Osteocyte (in vitro differentiated cells): ENCODE measurements around the gene SLC51A. TPM values are rescaled to one million over a fixed set of nuclear protein-coding genes. Genes with fewer than 3 reads are reported as not detected.
"Not testable (repeated sequence)": the region's sequence is repeated elsewhere in the genome, so short reads cannot be mapped to it uniquely, and the experiment has no call there.

Experiments
- DNase-seq: peaks from one replicate; pipeline ENCODE4 v3.0.0; 2021; ENCODE audit warnings: mixed read lengths; ENCODE audit not compliant: unreplicated experiment; ENCODE audit errors: extremely low spot score
- H3K27ac Mint-ChIP-seq: one replicate; pipeline ENCODE4 v1.8.0; 2021; ENCODE audit warnings: mild to moderate bottlenecking, mixed read lengths; ENCODE audit not compliant: unreplicated experiment
- H3K27me3 Mint-ChIP-seq: one replicate; pipeline ENCODE4 v1.8.0; 2021; ENCODE audit warnings: mixed read lengths; ENCODE audit not compliant: unreplicated experiment
- H3K36me3 Mint-ChIP-seq: one replicate; pipeline ENCODE4 v1.8.0; 2021; ENCODE audit warnings: mixed read lengths; ENCODE audit not compliant: unreplicated experiment
- H3K4me1 Mint-ChIP-seq: one replicate; pipeline ENCODE4 v1.8.0; 2021; ENCODE audit warnings: mixed read lengths; ENCODE audit not compliant: unreplicated experiment
- H3K4me3 Mint-ChIP-seq: one replicate; pipeline ENCODE4 v1.8.0; 2021; ENCODE audit warnings: mild to moderate bottlenecking, moderate library complexity, mixed read lengths; ENCODE audit not compliant: unreplicated experiment
- H3K9me3 Mint-ChIP-seq: one replicate; pipeline ENCODE4 v1.8.0; 2021; ENCODE audit warnings: mixed read lengths; ENCODE audit not compliant: unreplicated experiment
- CTCF ChIP-seq: fragments of 200-600 bp; sonication (generic); IDR thresholded peaks from 2 replicates; pipeline ENCODE4 v1.5.0; 2021; ENCODE audit warnings: antibody characterized with exemption, mild to moderate bottlenecking, moderate library complexity
- total RNA-seq: library from RNA; stranded (reverse); gene quantifications from 2 replicates; pipeline ENCODE4 v1.2.1, GENCODE V29; 2021

The SLC51A gene
- total RNA-seq, 1 donor from 2014 or later = not detected

GRCh38 chr3:196178993-196179379, 37.3 kb upstream of the SLC51A start:
- Mint-ChIP-seq H3K36me3 (no peaks in the 10 kb centered on the region), H3K27ac (no peak overlapping the region), H3K4me3 (no peak overlapping the region), H3K27me3 (no peaks in the 10 kb centered on the region), H3K9me3 (no peaks in the 10 kb centered on the region), H3K4me1 (no peaks in the 10 kb centered on the region)
- no peak for DNase-seq
- TF ChIP-seq CTCF = no peak

DNA sequence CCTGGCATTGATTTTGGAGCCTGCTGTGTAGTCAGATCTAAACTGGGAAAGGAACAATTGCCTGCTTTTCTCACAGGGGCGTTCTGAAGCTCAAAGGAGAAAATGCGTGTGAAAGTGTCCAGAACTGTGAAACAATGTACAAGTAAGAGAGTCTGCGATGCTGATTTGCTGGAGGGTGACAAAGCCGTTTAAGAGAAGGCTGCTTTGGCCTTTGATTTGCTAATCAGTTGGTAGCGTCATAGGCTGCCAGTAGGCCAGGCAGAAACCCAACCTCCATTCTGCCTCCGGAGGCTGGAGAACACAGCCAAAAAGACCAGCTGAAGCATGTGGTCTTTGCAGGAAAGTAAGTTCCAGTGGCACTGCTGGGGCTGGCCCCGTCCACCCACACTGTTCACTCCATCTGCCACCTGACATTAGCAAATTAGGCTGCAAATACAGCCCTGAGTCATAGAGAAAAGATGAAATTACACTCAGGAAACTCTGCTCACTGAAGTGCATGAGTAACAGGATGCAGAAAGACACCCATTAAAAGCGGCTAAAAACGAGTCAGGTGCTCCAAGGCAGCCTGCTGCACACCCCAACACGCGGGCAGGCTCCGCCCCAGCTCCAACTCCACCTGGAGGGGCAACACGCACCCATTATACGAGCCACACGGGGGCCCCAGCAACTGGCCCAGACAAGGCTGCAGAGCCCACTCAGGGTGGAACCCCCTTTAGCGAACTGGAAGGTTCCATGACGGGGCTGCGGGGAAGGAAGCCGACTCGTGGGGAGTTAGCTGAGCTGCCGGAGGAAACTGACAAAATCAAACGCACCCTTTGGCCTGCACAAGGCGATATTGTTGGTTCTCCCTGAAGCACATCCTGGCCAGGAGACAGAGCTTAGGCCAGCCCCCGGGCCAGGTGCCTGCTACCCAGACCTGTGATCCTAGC, 36.7 kb upstream of the SLC51A start:
- H3K9me3 Mint-ChIP-seq = no peaks in the 10 kb centered on the region
- no peak overlapping the region for H3K27ac Mint-ChIP-seq
- no peaks in the 10 kb centered on the region for H3K27me3 Mint-ChIP-seq
- no peak for TF ChIP-seq CTCF
- H3K4me1 Mint-ChIP-seq = no peaks in the 10 kb centered on the region
- no peaks in the 10 kb centered on the region for H3K36me3 Mint-ChIP-seq
- DNase-seq = no peak
- no peak overlapping the region for H3K4me3 Mint-ChIP-seq

DNA sequence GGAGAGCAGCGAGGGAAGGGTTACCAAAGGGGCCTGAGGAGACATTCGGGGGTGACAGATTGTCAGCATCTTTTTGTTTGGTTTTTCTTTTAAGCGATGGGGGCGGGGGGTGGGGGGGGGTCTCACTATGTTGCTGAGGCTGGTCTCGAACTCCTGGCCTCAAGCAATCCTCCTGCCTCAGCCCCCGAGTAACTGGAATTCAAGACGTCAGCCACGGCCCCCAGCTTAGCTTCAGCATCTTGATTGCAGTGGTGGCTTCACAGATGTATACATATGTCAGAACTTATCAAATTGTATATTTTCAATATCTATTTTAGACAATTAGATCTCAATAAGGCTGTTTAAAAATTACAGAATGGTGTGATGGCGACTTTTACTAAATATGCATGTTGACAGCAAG, 36.0 kb upstream of the SLC51A start:
- Mint-ChIP-seq H3K36me3 (no peaks in the 10 kb centered on the region), H3K9me3 (no peaks in the 10 kb centered on the region), H3K27ac (no peak overlapping the region), H3K27me3 (no peaks in the 10 kb centered on the region), H3K4me1 (no peaks in the 10 kb centered on the region), H3K4me3 (no peak overlapping the region)
- no peak for TF ChIP-seq CTCF
- DNase-seq = no peak

DNA sequence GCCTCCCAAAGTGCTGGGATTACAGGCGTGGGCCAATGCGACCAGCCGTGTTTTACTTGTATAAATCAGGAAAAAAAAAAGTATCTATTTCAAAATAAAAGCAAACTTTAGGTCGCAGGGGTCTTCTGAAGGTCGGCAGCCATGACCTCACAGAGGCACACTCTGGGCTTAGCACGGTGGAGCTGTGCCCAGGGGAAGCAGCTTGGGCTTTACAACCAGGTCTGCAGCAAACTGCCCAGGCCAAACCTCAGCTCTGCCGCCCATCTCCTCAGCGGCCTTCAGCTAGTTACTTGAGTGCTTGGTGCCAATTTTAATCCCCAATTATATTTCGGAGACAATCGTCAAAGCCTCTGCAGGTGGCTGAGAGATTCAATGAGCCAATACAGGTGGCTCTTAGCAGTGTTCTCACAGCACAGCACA, 35.2 kb upstream of the SLC51A start:
- Mint-ChIP-seq H3K36me3 (no peaks in the 10 kb centered on the region), H3K9me3 (no peaks in the 10 kb centered on the region), H3K27me3 (no peaks in the 10 kb centered on the region), H3K27ac (no peak overlapping the region), H3K4me3 (no peak overlapping the region), H3K4me1 (no peaks in the 10 kb centered on the region)
- TF ChIP-seq CTCF = no peak
- DNase-seq = no peak

DNA sequence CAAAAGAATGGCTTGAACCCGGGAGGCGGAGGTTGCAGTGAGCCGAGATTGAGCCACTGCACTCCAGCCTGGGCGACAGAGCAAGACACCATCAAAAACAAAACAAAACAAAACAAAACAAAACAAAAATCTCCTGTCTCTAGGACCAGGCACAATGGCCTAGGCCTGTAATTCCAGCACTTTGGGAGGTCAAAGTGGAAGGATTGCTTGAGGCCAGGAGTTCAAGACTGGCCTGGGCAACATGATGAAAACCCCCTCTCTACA, 32.2 kb upstream of the SLC51A start:
- not testable (repeated sequence) for H3K9me3 Mint-ChIP-seq, H3K4me1 Mint-ChIP-seq, DNase-seq, H3K4me3 Mint-ChIP-seq, H3K36me3 Mint-ChIP-seq, H3K27ac Mint-ChIP-seq, H3K27me3 Mint-ChIP-seq
